Loucy (cell line): ENCODE results near the gene ID1.

Source experiments
- H2AFZ ChIP-seq: fragments of 200-600 bp; sonication (generic); 2 replicates; pipeline ENCODE4 v1.6.0; 2016; ENCODE audit warnings: antibody characterized with exemption, mild to moderate bottlenecking, low read length, moderate library complexity
- H3F3A ChIP-seq: fragments of 200-600 bp; 2 replicates; pipeline ENCODE4 v1.6.0; 2016; ENCODE audit warnings: antibody characterized with exemption, low read depth, mild to moderate bottlenecking
- H3K27me3 ChIP-seq: fragments of 200-600 bp; sonication (generic); 2 replicates; pipeline ENCODE4 v1.6.1; 2014; ENCODE audit warnings: low read length, mild to moderate bottlenecking; ENCODE audit not compliant: insufficient read depth, poor library complexity, severe bottlenecking
- H3K36me3 ChIP-seq: fragments of 200-600 bp; sonication (generic); 2 replicates; pipeline ENCODE4 v1.6.1; 2016; ENCODE audit warnings: low read length; ENCODE audit not compliant: insufficient read depth
- H3K4me1 ChIP-seq: fragments of 200-600 bp; sonication (generic); 2 replicates; pipeline ENCODE4 v1.5.1; 2014; ENCODE audit warnings: low read length, mild to moderate bottlenecking; ENCODE audit not compliant: insufficient read depth, poor library complexity, severe bottlenecking
- H3K4me2 ChIP-seq: fragments of 200-600 bp; sonication (generic); 2 replicates; pipeline ENCODE4 v1.6.0; 2014; ENCODE audit warnings: antibody characterized with exemption, low read length, low read depth, mild to moderate bottlenecking; ENCODE audit not compliant: poor library complexity, severe bottlenecking
- H3K4me3 ChIP-seq: fragments of 200-600 bp; sonication (generic); 2 replicates; pipeline ENCODE4 v1.5.1; 2014; ENCODE audit warnings: low read length, mild to moderate bottlenecking, mixed read lengths; ENCODE audit not compliant: poor library complexity, severe bottlenecking
- H3K79me2 ChIP-seq: fragments of 200-600 bp; sonication (generic); 2 replicates; pipeline ENCODE4 v1.6.1; 2014; ENCODE audit warnings: low read length; ENCODE audit not compliant: insufficient read depth
- H3K9ac ChIP-seq: fragments of 200-600 bp; sonication (generic); 2 replicates; pipeline ENCODE4 v1.6.0; 2014; ENCODE audit warnings: mild to moderate bottlenecking, low read depth, low read length, moderate library complexity; ENCODE audit not compliant: poor library complexity, severe bottlenecking
- H3K9me2 ChIP-seq: fragments of 200-600 bp; sonication (generic); replicated peaks from 2 replicates; pipeline ENCODE4 v1.6.1; 2016; ENCODE audit warnings: low read depth, low read length, mixed read lengths
- H3K9me3 ChIP-seq: fragments of 200-600 bp; sonication (generic); 2 replicates; pipeline ENCODE4 v1.6.1; 2014; ENCODE audit warnings: mild to moderate bottlenecking, antibody characterized with exemption, low read length, low read depth; ENCODE audit not compliant: insufficient read depth
- H4K20me1 ChIP-seq: fragments of 200-600 bp; sonication (generic); 2 replicates; pipeline ENCODE4 v1.6.0; 2014; ENCODE audit warnings: antibody characterized with exemption, low read length, mild to moderate bottlenecking; ENCODE audit not compliant: insufficient read depth, poor library complexity, severe bottlenecking
- EZH2phosphoT487 ChIP-seq: fragments of 200-600 bp; IDR thresholded peaks from 2 replicates; pipeline ENCODE4 v1.6.1; 2018; ENCODE audit warnings: antibody characterized with exemption, mild to moderate bottlenecking, moderate library complexity, borderline replicate concordance
- TF ChIP-seq, protein P1 (sequence below): fragments of 200-600 bp; sonication (generic); conservative IDR thresholded peaks from 2 replicates; pipeline ENCODE4 v1.5.1; 2014; ENCODE audit warnings: mild to moderate bottlenecking, antibody characterized with exemption, low read length

Gene ID1

DNA sequence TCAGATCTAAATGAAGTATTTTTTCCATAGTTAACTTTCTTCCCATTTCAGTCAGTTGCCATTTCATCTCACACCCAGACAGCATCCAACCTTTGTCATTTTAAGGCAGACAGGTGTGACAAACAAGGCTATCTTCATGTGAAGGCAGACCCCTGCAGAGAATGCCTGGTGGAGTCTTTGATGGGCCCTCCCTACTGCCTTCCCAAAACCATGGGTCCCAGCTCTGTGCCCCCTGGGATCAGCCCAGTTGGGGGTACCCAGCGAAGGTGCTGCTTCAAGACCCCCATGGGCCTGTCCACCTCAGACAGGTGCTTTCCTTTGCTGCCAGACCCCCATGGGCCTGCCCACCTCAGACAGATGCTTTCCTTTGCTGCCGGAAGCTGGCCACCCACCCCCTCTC, 28.3 kb upstream of the ID1 start:
- H3K9me2 ChIP-seq: no peaks in the 10 kb centered on the region
- H3K9me3 ChIP-seq: no peaks in the 10 kb centered on the region
- H3F3A ChIP-seq: 0 out of 2 replicates have a peak, but pooled peaks cover 3% of the 10 kb centered on the region
- H3K4me3 ChIP-seq: no peak overlapping the region
- H3K27me3 ChIP-seq: no peaks in the 10 kb centered on the region
- no peak overlapping the region for H2AFZ ChIP-seq
- TF ChIP-seq, protein P1, sequence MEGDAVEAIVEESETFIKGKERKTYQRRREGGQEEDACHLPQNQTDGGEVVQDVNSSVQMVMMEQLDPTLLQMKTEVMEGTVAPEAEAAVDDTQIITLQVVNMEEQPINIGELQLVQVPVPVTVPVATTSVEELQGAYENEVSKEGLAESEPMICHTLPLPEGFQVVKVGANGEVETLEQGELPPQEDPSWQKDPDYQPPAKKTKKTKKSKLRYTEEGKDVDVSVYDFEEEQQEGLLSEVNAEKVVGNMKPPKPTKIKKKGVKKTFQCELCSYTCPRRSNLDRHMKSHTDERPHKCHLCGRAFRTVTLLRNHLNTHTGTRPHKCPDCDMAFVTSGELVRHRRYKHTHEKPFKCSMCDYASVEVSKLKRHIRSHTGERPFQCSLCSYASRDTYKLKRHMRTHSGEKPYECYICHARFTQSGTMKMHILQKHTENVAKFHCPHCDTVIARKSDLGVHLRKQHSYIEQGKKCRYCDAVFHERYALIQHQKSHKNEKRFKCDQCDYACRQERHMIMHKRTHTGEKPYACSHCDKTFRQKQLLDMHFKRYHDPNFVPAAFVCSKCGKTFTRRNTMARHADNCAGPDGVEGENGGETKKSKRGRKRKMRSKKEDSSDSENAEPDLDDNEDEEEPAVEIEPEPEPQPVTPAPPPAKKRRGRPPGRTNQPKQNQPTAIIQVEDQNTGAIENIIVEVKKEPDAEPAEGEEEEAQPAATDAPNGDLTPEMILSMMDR: no peak
- no peak for TF ChIP-seq EZH2phosphoT487
- no peak overlapping the region for H3K9ac ChIP-seq
- H4K20me1 ChIP-seq: no peaks in the 10 kb centered on the region
- H3K4me1 ChIP-seq: peaks cover 13% of the 10 kb centered on the region
- no peaks in the 10 kb centered on the region for H3K36me3 ChIP-seq
- H3K4me2 ChIP-seq: no peak overlapping the region
- no peaks in the 10 kb centered on the region for H3K79me2 ChIP-seq

DNA sequence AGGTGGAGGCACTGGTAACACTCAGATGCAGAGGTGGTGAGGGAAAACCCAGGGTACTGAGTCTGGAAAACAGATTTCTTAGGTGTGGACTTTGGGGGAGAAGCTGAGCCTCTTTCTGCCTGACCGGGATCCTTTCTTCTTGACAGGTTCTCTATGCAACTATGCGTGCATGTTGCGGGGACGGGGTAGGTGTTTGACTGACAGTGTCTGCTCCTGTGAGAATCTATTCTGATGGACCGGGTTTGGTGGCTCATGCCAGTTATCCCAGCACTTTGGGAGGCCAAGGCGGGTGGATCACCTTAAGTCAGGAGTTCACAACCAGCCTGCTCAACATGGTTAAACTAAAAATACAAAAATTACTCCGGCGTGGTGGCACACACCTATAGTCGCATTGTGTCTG, 27.9 kb upstream of the ID1 start:
- H3K4me2 ChIP-seq: no peak overlapping the region
- H3K79me2 ChIP-seq: no peaks in the 10 kb centered on the region
- H3K4me1 ChIP-seq: peaks cover 13% of the 10 kb centered on the region
- H3F3A ChIP-seq: 0 out of 2 replicates have a peak, but pooled peaks cover 3% of the 10 kb centered on the region
- no peak overlapping the region for H3K4me3 ChIP-seq
- H3K9me2 ChIP-seq: no peaks in the 10 kb centered on the region
- no peak overlapping the region for H2AFZ ChIP-seq
- H3K36me3 ChIP-seq: no peaks in the 10 kb centered on the region
- H3K9ac ChIP-seq: no peak overlapping the region
- TF ChIP-seq, protein P1: no peak
- no peaks in the 10 kb centered on the region for H3K27me3 ChIP-seq
- no peaks in the 10 kb centered on the region for H4K20me1 ChIP-seq
- no peaks in the 10 kb centered on the region for H3K9me3 ChIP-seq

DNA sequence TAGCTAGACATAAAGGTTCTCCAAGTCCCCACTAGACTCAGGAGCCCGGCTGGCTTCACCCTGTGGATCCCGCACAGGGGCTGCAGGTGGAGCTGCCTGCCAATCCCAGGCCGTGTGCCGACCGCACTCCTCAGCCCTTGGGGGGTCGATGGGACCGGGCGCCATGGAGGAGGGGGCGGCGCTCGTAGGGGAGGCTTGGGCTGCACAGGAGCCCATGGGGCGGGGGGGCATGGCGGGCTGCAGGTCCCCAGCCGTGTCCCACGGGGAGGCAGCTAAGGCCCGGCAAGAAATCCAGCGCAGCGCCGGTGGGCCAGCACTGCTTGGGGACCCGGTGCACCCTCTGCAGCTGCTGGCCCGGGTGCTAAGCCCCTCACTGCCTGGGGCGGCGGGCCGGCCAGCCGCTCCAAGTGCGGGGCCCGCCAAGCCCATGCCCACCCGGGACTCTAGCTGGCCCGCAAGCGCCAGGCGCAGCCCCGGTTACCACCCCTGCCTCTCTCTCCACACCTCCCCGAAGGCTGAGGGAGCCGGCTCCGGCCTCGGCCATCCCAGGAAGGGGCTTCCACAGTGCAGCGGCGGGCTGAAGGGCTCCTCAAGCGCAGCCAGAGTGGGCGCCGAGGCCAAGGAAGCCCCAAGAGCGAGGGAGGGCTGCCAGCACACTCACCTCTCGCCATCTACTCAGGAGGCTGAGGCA, 26.5 kb upstream of the ID1 start:
- Histone ChIP-seq H3K9me2 (no peaks in the 10 kb centered on the region), H3K4me1 (peaks cover 3% of the 10 kb centered on the region), H3K9ac (no peak overlapping the region), H3K9me3 (no peaks in the 10 kb centered on the region), H3K4me2 (no peak overlapping the region), H3K36me3 (no peaks in the 10 kb centered on the region), H3K79me2 (no peaks in the 10 kb centered on the region), H2AFZ (no peak overlapping the region), H3F3A (no peaks in the 10 kb centered on the region), H4K20me1 (no peaks in the 10 kb centered on the region), H3K4me3 (no peak overlapping the region), H3K27me3 (no peaks in the 10 kb centered on the region)
- TF ChIP-seq, protein P1: no peak
- TF ChIP-seq EZH2phosphoT487: no peak
